ENCODE measurements around the gene UBQLNL.

GRCh38 chr11:5521540-5521939 lies 5.0 kb upstream of the UBQLNL start:
- no peak for TF ChIP-seq POLR2AphosphoS5 (IDR thresholded peaks at IDR 0.05; ENCODE audit: low read depth, low read length)
- TF ChIP-seq CHD2 (IDR thresholded peaks at IDR 0.05; ENCODE audit: low read length, partially characterized antibody), result no peak
- no peak for TF ChIP-seq REST (IDR thresholded peaks at IDR 0.05; ENCODE audit: low read depth, low read length)
- no peak for TF ChIP-seq CTCF (IDR thresholded peaks at IDR 0.05)
- TF ChIP-seq EP300 (IDR thresholded peaks at IDR 0.05; ENCODE audit: borderline replicate concordance in 1 of 2, low read depth in 1 of 2, low read length in 1 of 2), result no peak
- TF ChIP-seq NFIC (IDR thresholded peaks at IDR 0.05; ENCODE audit: borderline replicate concordance), result no peak
- no peak for TF ChIP-seq TAF1 (IDR thresholded peaks at IDR 0.05; ENCODE audit: borderline replicate concordance, low read depth, low read length)
- no peak for TF ChIP-seq YY1 (IDR thresholded peaks at IDR 0.05; ENCODE audit: low read depth)
- TF ChIP-seq MXI1 (IDR thresholded peaks at IDR 0.05; ENCODE audit: low read depth, low read length), result no peak
- no peak for TF ChIP-seq RFX5 (IDR thresholded peaks at IDR 0.05; ENCODE audit: low read length)
- TF ChIP-seq JUND (IDR thresholded peaks at IDR 0.05), result no peak
- no peak for TF ChIP-seq TCF12 (IDR thresholded peaks at IDR 0.05)
- no peak for TF ChIP-seq RXRA (IDR thresholded peaks at IDR 0.05; ENCODE audit: borderline replicate concordance, low read depth)

All from SK-N-SH (cell line).